GM19438 (cell line): ENCODE measurements around the gene SCD5.

ENCODE experiments used
- ATAC-seq: cut with Tn5 transposase; IDR thresholded peaks from one replicate; pipeline ENCODE4 v1.9.1; 2021; ENCODE audit warnings: low read depth; ENCODE audit not compliant: unreplicated experiment

The SCD5 gene

DNA sequence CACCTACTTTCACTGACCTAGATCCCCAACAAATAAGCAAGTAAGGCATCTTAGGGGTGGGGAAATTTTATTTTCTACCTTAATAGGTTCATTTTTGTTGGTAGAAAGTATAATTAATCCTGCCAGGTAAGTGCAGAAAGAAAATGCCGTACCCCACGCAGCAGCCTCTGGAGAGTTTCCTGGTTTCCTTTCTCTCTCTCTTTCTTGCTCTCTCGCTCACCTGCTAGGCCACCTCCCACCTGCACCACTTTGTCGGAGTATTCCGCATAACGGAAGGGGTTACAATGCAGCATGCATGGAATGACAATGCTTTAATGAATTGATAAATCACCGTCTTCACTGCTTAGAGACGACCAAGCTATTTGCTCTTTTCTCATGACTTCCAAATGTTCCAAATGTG is 101.0 kb downstream of the SCD5 start:
- ATAC-seq: no peak

DNA sequence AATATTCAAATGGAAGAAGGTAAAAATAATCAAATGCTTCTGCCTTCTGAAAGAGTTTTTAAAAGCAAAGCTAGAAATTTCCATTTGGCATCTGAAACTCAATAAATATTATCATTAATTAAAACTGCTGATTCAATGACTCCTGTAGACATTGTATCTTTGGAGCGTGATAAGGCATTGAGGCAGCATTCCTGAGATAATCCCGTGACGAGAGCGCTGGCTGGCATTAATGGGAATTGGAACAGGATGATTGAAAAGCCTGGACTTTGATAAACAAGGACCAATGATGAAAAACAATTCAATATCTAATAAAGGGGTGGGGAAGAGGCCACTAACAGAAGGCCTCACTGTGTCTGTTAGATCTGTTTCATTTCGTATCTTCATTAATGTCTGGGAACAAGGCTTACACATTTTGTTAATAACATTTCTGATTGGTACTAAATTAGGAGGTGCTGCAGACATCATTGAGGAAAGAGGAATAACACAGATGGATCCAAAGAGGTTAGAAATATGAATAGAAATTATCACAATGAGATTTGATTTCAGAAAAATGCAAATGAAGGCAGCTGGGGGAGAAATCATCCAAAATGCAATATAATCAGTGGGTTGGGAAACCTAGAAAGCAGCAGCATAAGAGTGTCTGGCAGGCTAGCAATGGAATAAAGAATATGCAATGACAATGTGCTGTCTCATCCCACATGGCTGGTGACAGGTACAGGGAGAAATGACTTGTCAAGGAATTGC is 102.3 kb downstream of the SCD5 start:
- ATAC-seq: no peak

DNA sequence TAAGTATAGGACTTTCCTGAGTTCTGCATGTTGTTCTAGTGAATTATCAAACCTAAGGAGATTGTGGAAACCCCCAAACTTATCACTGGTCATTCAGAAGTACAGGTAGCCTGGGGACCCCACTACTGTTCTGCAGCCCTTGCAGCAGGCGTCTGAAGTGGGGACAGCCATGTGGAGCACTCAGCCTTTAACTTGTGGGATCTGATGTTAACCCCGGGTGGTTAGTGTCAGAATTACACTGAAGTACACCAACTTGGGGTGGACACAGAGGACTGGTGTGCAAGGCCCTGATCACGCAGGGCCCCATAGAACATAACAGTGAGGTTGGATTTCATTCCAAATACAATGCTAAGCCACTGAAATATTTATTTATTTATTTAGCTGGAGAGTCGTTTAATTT is 103.7 kb downstream of the SCD5 start:
- no peak for ATAC-seq

DNA sequence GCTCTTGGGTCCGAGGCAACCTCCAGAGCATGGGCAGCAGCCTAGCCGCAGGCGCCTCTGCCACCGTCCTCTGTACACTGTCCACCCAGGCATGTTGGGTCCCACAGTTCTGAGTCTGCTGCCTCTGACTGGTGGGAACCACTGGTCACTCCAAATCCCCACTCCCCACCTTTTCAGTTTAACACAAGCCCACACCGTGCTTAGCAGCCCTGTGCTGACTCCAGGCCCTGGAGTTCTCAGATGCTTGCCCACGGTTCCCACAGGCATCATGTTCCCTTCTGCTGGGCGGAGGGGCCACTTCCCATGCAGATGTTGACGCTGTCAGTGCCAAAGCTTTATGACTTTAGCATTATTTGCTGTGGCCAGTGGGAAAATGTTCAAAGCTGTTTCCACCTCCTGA is 104.5 kb downstream of the SCD5 start:
- no peak for ATAC-seq

DNA sequence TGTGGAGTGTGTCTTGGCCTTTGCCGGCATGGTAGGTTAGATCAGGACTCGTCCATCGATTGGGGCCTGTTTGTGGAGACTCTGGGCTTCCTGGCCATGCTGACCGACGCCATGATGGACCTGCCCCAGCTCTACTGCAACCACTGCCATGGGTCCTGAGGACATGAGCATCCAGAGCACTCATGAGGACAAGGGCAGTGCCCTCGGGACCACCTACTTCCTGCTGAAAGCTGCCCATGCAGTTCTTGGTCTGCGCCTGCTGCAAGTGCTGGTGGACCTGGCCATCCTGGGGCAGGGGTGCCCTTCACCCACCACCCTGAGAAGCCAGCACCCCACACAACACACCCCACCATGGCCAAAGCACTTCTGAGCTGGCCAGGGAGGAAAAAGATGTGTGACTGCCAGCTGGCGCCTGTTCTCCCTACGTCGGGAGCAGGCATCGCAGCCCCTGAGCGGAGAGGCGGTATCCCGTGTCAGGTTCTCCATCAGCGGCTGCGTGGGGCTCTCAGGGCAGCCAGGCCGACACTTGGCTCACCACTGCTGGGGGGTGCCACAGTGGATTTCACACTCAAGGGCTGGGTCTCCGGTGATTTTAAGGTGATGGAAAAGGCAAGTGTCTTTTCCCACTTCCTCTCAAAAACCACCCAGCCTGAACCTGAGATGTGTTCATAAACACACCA is 106.4 kb downstream of the SCD5 start:
- no peak for ATAC-seq

DNA sequence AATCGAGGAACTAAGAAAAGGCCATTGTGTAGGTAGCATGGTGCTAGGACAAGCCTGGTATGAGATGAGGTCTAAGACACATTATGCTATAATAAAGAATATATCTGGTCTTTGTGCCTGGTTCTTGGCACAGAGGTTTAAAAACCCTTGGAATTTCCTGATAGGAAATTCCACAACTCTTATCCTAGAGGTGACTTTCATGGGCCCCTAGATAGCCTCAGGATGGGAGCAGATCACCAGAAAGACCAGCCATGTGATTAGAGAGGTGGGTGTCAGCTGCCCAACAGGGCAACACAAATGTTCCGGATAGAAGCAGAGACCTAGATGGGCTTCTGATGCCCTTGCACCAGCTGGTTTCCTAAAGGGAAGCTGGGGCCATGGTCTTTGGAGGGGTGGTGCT is 107.2 kb downstream of the SCD5 start:
- ATAC-seq: no peak

DNA sequence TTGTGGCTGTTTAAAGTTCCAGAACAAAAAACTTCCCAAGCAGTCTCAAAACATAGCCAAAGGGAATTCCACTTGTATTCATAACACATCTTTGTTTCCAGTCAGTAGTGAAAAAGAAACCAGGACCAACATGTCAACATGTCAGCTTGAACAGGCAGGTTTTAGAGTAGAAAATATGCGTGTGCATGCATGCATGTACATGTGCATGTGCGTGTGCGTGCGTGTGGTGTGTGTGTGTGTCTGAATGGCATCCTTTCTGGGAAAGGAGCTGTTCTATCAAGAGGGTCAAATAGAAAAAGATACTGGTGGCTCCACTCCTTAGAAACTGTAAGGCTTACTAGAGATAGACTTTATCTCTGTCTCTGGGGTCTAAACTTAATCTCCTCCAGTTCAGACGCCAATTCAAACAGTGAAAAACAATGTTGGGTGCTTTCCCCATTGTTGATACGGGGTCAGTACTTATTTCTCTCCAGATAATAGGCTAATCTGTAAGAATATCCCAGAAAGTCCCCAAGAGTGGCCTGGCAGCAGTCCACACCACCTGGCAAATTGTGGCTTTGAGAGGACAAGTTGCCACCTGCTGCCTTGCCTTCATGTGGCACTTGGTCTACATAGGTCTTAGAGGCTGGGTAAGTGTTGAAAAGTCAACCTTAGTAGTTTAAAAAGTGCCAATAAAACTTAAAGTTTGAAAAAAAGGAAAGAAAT is 110.4 kb downstream of the SCD5 start:
- no peak for ATAC-seq

DNA sequence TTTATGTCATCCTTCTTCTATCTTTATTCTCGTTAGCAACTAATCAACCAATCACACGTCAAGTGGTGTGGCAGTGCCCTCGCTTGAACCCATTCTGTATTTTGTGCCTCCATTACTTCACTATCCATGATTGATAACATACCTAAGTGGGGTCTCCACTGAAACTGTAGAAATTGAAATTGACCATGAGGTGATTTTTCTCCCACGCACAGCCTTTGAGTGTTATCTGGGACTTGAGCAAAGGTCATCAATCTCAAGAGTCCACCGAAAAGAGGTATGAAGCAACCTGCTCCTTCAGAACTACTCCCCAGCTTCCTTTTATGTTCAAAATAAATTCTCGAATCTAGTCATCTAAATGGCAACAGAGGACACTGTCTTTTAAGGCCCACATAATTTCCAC is 111.1 kb downstream of the SCD5 start:
- ATAC-seq: no peak

DNA sequence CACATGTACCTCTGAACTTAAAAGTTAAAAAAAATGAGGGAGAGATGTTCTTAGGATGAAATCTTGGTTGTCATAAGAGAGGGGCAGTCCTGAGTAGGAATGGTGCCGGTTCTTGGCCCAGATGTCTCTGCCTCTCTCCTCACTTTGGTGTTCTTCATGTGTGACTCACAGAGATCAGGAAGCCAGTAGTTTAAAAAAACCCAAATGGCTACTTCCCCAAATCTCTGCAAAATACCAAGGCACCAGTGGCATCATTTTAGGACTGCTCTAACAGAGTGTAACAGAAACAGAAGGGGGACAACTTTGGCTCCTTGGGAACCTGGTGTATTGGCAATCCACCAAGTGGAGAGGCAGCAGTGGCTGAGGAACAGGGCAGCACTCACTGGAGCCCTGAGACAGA is 116.8 kb downstream of the SCD5 start:
- no peak for ATAC-seq

DNA sequence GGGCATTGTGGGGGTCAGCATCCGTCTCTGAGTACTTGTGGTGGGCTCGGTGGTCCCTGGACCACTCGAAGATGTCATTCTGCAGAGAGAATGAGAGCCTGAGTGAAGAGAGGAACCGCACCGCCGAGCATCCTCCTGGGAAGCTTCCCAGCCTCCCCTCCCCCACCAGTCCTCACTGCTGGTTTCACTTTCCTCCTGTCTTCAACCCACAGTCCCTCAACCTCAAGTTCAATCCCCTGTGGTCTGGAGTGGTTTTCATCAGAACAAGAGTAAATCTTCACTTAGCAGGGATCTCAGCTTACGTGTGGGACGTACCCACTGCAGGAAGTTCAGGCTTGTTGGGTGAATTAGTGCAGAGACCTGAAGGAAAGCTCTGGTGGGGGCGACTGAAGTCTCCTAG is 117.8 kb downstream of the SCD5 start:
- ATAC-seq: no peak

DNA sequence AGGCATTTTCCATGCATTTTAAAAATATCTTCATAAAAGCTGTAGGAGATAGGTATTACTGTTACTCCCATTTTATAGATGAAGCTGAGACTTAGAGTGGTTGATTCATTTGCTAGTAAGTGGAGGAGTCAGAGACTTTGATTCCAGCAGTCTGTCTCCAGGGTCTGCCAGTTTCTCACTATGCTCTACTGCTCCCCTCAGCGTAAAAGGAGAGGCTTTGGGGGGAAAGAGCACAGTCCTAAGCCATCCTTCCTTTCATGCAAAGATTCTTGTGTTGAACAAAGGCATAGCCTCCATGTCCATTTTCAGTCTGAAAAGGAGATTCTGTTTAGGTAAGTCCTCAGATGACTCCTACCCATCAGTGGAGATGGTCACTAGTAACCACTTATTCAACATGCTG is 119.1 kb downstream of the SCD5 start:
- ATAC-seq: no peak

DNA sequence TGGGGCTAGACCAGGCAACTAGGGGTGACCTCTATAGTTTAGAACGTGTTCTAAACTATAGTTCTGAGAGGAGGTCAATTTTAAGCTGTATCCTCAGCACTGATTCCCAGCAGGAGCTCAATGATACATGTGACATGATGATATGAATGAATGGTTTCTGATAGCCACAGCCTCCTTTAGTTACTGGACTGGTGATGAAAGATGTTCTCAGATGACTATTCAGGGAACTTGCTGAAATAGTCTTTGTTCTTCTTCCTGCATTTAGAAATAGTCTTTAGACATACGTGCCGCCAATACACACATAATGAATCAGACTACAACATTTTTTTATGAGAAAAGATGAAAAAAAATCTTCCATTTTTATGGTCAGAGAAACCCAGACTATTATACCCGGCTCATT is 120.5 kb downstream of the SCD5 start:
- ATAC-seq: no peak

DNA sequence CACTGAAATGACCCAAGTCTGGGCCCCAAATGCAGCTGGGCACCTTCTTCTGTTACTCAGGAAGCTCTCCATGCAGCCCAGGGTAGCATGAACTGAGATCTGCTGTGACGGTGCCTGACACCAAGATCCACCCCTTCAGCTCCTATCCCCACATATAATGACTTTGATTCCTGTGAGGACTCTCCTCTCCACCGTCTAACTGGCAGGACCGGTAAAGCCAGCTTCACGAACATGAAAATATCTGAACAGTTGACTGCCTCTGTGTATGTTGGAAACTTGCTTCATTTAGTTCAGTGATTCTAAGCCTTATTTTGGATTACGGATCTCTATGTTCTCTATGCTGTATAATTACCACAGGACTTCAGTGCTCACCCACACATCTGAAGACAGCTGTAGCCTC is 121.3 kb downstream of the SCD5 start:
- ATAC-seq: no peak

DNA sequence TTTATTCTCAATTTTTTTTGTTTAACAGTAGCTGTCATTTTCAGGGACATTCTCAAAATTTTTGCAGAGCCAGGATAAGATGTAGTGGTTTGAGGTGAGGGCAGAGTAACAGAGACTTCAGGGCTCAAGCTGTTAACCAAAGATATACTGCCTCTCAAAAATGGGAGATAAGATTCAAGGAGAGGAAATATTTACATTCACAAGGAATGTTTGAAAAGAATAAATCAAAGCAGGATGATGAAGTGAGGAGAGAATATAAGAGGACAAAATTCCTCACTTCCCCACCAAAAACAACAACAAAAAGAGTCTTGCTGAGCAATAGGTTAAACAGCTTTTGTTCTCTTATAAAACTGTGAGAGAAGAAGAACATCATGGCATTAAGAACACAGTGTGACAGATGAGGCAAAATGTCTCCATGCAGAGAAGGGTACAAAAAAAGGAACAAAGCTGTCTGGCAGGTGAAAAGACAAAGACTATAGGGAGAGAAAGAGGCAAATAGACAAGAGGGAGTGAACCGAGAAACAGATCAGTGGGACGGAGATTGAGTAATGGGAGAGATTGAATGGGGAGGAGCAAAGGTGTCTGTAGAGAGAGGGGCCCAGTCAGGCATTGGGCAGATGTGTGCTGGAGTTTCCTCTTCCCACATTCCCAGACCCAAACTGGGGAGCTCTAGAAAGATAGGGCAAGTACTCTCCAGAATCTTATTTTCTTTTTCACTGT is 130.7 kb downstream of the SCD5 start:
- ATAC-seq: no peak

DNA sequence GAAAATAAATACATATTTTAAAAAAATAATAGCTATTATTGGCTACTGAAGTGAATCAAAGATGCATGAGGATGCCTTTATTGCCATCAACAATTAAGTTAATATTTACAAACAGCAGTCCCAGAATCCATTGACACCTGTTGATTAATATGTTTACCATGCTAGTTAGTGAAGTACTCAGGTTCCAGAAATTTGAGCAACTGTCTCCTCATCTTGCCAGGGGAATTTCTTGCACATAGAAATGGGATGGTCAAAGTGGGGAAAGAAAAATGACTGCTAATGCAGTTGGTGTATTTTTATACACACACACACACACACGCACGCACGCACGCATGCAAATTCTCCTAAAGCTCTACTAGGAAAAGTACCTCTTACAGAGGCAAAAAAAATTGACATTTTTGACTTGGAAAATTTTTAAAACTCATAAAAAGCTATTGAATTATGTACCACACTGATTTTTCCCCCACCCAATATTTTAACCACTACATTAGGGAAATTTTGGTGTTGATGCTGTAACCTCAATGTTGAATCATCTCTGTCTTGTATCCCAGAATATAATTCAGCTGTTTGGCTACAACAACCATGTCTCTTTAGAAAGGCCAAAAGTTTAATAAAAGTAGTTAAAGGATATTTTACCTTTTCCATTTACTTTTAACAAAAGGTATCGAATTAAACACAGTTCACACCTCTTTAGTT is 131.5 kb downstream of the SCD5 start:
- ATAC-seq: no peak

DNA sequence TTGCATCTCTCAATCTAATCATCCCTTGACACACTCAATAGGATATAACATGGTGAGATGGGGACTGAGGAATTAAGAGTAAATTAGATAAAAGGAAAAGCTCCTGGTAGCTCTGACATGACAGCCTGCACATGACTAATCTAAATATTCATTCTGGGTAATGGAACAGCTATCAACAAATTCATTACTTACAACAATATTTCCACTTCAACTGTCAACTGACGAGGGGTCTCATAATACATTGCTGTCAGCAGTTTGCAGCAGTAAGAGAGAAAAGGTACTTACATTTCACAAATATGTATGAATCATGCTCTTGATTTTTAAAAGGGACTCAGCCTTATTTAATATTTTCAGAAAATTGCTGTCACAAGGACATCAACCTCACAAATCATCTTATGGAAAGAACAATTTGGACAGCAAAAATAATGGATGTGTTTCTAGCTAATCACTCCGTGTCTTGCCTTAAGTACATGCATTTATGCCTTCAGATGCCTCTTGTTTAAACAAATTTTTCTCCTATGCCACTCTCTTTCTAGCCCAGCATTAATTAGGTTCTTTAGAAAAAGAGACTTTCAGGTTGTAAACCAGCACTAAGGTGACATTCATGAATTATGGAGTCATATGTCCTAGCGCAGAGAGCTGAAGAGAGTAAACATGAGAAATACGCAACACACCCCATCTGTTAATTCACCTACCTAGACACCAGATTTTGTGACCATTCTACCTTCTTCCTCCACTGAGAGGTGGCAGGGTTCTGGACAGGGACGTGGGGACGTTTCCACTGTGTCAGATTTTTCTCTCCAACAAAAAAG is 137.2 kb downstream of the SCD5 start:
- no peak for ATAC-seq

DNA sequence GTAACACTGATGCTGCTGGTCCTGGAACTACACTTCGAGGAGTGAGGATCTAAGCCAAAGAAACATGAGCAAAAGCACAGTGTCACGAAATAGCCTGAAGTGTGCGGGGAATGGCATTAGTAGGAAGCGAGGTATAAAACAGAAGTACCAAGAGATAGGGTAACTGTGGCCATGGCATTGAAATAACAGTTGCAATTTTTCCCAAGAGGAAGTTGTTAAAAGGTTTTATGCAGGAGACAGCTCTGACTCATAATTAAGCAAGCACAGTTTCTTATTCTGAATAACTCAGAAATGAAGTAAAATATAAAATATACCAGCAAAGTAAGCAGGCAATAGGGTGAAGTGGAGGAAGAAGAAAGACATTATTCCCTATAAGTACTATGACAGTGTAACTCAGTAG is 146.5 kb downstream of the SCD5 start:
- no peak for ATAC-seq

DNA sequence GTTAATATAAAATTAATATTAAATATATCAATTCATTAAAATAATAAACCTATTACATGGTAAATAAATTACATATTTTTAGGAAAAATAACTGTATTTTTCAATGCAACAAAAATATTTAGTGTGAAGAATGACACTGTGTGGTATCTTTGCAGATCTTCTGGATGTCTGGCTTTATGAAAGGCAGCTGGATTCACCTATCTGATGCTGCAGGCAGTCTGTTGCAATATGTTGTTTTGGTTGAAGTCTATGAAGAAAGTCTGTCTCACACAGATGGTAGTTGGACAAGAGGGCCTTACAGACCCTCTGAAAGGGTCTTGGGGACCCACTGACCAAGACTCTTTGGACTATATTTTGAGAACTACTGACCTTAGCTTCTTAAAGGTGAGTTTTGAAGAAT is 147.7 kb downstream of the SCD5 start:
- no peak for ATAC-seq

DNA sequence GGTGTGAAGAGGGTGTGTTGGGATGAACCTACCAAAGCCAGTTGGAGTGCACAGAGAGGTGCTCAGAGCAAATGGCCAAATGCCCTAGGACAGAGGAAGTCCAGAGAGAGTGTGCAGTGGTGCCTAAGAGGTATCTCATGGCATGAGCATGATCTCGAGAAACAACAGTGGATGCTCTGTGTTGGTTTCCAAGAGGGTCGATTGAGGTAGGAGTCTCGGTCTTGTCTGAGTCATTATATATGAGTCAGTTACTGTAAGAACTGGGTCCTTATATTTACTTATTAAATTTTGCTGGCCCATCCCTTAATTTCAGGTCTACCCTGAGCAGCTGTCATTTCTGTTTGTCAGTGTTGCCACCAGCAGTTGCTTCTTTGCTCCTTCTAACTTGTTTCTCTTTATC is 150.2 kb downstream of the SCD5 start:
- ATAC-seq: no peak
